GM12878 (cell line): Measurements from ENCODE around the gene FGB. TPM values are rescaled to one million over a fixed set of nuclear protein-coding genes. Genes with fewer than 3 reads are reported as not detected.

Experiments
- ATAC-seq: fragments of 200-7000 bp; cut with Tn5 transposase; 3 replicates; pipeline ENCODE4 v1.9.1; 2020; ENCODE audit warnings: mild to moderate bottlenecking, moderate library complexity
- BruUV-seq: library from RNA; stranded (reverse); fragments of 400-500 nt; replicated peaks from 2 replicates; lab custom pipeline; 2021; lab: Mats Ljungman, UMichigan
- CTCF ChIA-PET: fragments of 300-600 bp; sonication (Branson Sonifier 250); formaldehyde crosslinking; extraction: SDS; loops from one replicate; lab custom pipeline; 2021; ENCODE audit warnings: inconsistent platforms; lab: Yijun Ruan, JAX
- POLR2A ChIA-PET: fragments of 350-600 bp; formaldehyde crosslinking; extraction: SDS; loops from one replicate; lab custom pipeline; 2021; ENCODE audit warnings: inconsistent platforms; lab: Charles Lee
- RAD21 ChIA-PET: fragments of 300-600 bp; sonication (Branson Sonifier 250); formaldehyde crosslinking; loops from one replicate; lab custom pipeline; 2023; ENCODE audit warnings: antibody characterized with exemption; ENCODE audit not compliant: unreplicated experiment; lab: Charles Lee
- SMC1A ChIA-PET: fragments of 300-600 bp; sonication (Branson Sonifier 250); formaldehyde crosslinking; loops from one replicate; lab custom pipeline; 2023; ENCODE audit not compliant: unreplicated experiment, uncharacterized antibody; lab: Charles Lee
- DNase-seq: peaks from one replicate; pipeline ENCODE4 v3.0.0-alpha.2; 2011; ENCODE audit warnings: low read depth, low spot score
- FAIRE-seq: peaks from 3 replicates; lab custom pipeline; 2011; peaks lifted over from hg19 to GRCh38; lab: Jason Lieb, UNC
- H2AFZ ChIP-seq: 2 replicates; pipeline ENCODE4 v1.6.0; 2011; ENCODE audit warnings: low read depth, low read length, control low read depth; ENCODE audit not compliant: control insufficient read depth
- H3K27ac ChIP-seq: 2 replicates; pipeline ENCODE4 v1.5.1; 2011; ENCODE audit warnings: control low read depth; ENCODE audit not compliant: control insufficient read depth, insufficient read depth
- H3K27me3 ChIP-seq, 2 experiments: replicated peaks in 1 of 2; 2 replicates each; pipeline versions ENCODE4 v1.6.0 to v1.6.1; 2011; ENCODE audit warnings: low read length in 1 of 2; ENCODE audit not compliant: control insufficient read depth in 2 of 2, insufficient read depth in 2 of 2
- H3K36me3 ChIP-seq, 2 experiments: 2 replicates each; pipeline ENCODE4 v1.5.1; 2011; ENCODE audit warnings: low read length in 1 of 2; ENCODE audit not compliant: control insufficient read depth in 2 of 2, insufficient read depth in 2 of 2
- H3K4me1 ChIP-seq: 2 replicates; pipeline ENCODE4 v1.6.1; 2011; ENCODE audit warnings: mild to moderate bottlenecking, low read length, moderate library complexity, mixed read lengths; ENCODE audit not compliant: control insufficient read depth, insufficient read depth
- H3K4me2 ChIP-seq: 2 replicates; pipeline ENCODE4 v1.6.0; 2011; ENCODE audit warnings: control low read depth; ENCODE audit not compliant: control insufficient read depth, insufficient read depth
- H3K4me3 ChIP-seq: fragments of 200-600 bp; sonication (generic); 2 replicates; pipeline ENCODE4 v1.5.1; 2016
- H3K79me2 ChIP-seq: 2 replicates; pipeline ENCODE4 v1.6.0; 2011; ENCODE audit warnings: low read length; ENCODE audit not compliant: control insufficient read depth, insufficient read depth
- H3K9ac ChIP-seq: 2 replicates; pipeline ENCODE4 v1.8.0; 2011; ENCODE audit warnings: low read length, control low read depth, mixed read lengths; ENCODE audit not compliant: control insufficient read depth, insufficient read depth
- H3K9me3 ChIP-seq: replicated peaks from 3 replicates; pipeline ENCODE4 v1.5.1; 2011; ENCODE audit warnings: mild to moderate bottlenecking, low read length; ENCODE audit not compliant: control insufficient read depth, insufficient read depth
- H4K20me1 ChIP-seq: 2 replicates; pipeline ENCODE4 v1.6.0; 2011; ENCODE audit not compliant: control insufficient read depth, insufficient read depth
- BCL11A ChIP-seq: IDR thresholded peaks from 2 replicates; pipeline ENCODE4 v1.6.1; 2011; ENCODE audit warnings: low read depth, low read length
- NFYB ChIP-seq: IDR thresholded peaks from 2 replicates; pipeline ENCODE4 v1.6.1; 2011; ENCODE audit warnings: low read depth, mild to moderate bottlenecking, low read length, improper control_type of control experiment, moderate library complexity; ENCODE audit not compliant: insufficient read depth
- PBX3 ChIP-seq: IDR thresholded peaks from 2 replicates; pipeline ENCODE4 v1.6.1; 2011; ENCODE audit warnings: mild to moderate bottlenecking, low read depth, low read length, moderate library complexity; ENCODE audit not compliant: insufficient replicate concordance
- RAD21 ChIP-seq: IDR thresholded peaks from 2 replicates; pipeline ENCODE4 v1.6.1; 2011; ENCODE audit warnings: mild to moderate bottlenecking, low read depth, low read length, moderate library complexity; ENCODE audit not compliant: insufficient read depth
- RAD51 ChIP-seq: fragments of 450-650 bp; IDR thresholded peaks from 2 replicates; pipeline ENCODE4 v1.6.1; 2016; ENCODE audit warnings: moderate library complexity, mild to moderate bottlenecking, inconsistent platforms
- ZNF207 ChIP-seq: fragments of 450-650 bp; IDR thresholded peaks from 2 replicates; pipeline ENCODE4 v1.6.1; 2014; ENCODE audit warnings: antibody characterized with exemption, mild to moderate bottlenecking, borderline replicate concordance
- WGBS: methylation state at CpG from one replicate; pipeline ENCODE4 v1.1.6; 2016; ENCODE audit warnings: low lambda C conversion rate; ENCODE audit not compliant: insufficient replicate concordance, insufficient coverage; ENCODE audit errors: missing lambda C conversion rate; 5-methylcytosine and 5-hydroxymethylcytosine counted together
- in situ Hi-C: fragments of 300-500 bp; cut with MboI; formaldehyde crosslinking; loops from 9 replicates; pipeline ENCODE4 v1.14.3; 2018; ENCODE audit warnings: mixed read lengths
- intact Hi-C: fragments of 100-400 bp; cut with micrococcal nuclease; formaldehyde crosslinking; loops from one replicate; pipeline ENCODE4 v1.14.2; 2022; ENCODE audit not compliant: unreplicated experiment
- polyA plus RNA-seq, 11 experiments: library from polyadenylated mRNA; depleted of rRNA in 4 of 11; unstranded in 6 of 11; stranded (reverse) in 5 of 11; fragments of >200 nt; fragmentation: Nextera tagmentation in 4 of 11; fragmentation: Illumina TruSeq in 1 of 11; extraction: Ambion mirVana in 4 of 11; extraction: Trizol in 1 of 11; gene quantifications; 1 replicate in 1 of 11; 2 replicates in 10 of 11; pipeline versions ENCODE4 v1.2.1 to v1.2.3, GENCODE V29; 2011 to 2016; ENCODE audit warnings: inconsistent platforms in 2 of 11, missing spikeins in 2 of 11, low read depth in 1 of 11
- total RNA-seq, 4 experiments: library from RNA; depleted of rRNA in 3 of 4; stranded (reverse); fragments of >200 nt in 3 of 4; fragmentation: Illumina TruSeq in 1 of 4; extraction: Trizol in 1 of 4; gene quantifications; 2 replicates each; pipeline versions ENCODE4 v1.2.1 to v1.2.3, GENCODE V29; 2013 to 2021
- TF ChIP-seq, protein P1 (sequence below): IDR thresholded peaks from 2 replicates; pipeline ENCODE4 v1.6.1; 2011; ENCODE audit warnings: borderline replicate concordance, low read depth, mild to moderate bottlenecking, moderate library complexity, low read length; ENCODE audit not compliant: insufficient read depth, poor library complexity, severe bottlenecking

The FGB gene
- total and polyA plus RNA-seq, 10 of the 15 experiments (the other 5 are each of a cell fraction or from before 2014, with no cell fraction given): 0.04 to 2.7 TPM; not detected in 8

DNA sequence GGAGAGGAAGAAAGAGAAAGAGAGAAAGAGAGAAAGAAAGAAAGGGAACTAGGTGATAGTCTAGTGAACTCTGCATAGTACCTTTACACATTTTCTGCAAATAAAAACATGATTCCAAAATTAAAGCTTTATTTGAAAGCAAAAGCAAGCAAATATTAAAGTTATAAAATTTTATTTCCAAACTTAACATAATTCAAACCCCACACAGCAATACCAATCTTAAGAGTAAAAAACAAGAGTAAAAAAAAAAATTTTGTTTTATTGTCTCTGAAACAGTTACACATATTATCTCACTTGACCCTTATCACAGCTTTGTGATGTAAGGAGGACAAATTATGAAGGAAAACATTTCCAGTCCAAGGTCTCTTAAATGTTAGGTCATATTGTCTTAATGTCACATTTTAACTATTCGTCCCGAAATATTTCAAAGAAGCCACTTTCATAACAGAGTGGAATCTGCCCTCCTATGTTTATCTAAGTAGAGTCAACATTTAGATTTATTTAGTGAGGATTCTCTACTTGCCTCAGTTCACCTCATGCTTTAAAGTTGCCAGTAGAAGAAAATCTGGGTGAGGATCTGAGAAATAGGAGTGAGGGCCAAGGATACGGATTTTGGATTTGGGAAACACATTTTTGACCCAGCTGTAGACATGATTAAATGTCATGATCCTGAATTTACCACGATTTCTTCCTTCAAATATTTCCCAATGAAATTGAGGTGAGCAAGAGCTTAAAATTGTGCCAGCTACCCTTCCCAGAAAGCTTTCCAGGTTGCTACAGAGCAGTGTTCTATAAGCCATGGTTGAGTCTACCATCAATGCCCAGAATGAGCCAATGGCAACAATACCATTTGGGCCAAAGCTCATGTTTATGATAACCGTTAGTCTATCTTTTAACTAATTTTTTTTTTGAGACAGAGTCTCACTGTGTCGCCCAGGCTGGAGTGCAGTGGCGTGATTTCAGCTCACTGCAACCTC lies 35.3 kb downstream of the FGB start:
- no peaks in the 10 kb centered on the region for H3K79me2 ChIP-seq
- no peak overlapping the region for H3K27ac ChIP-seq
- H3K36me3 ChIP-seq: no peaks in the 10 kb centered on the region
- no peak for ATAC-seq
- no peak overlapping the region for H3K9ac ChIP-seq
- TF ChIP-seq RAD51: no peak
- no peak for TF ChIP-seq ZNF207
- TF ChIP-seq BCL11A: no peak
- TF ChIP-seq, protein P1, sequence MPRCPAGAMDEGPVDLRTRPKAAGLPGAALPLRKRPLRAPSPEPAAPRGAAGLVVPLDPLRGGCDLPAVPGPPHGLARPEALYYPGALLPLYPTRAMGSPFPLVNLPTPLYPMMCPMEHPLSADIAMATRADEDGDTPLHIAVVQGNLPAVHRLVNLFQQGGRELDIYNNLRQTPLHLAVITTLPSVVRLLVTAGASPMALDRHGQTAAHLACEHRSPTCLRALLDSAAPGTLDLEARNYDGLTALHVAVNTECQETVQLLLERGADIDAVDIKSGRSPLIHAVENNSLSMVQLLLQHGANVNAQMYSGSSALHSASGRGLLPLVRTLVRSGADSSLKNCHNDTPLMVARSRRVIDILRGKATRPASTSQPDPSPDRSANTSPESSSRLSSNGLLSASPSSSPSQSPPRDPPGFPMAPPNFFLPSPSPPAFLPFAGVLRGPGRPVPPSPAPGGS: no peak
- no peak for TF ChIP-seq NFYB
- TF ChIP-seq PBX3: no peak
- TF ChIP-seq RAD21: no peak
- H3K4me3 ChIP-seq: no peak overlapping the region
- no peaks in the 10 kb centered on the region for H3K4me1 ChIP-seq
- no peak overlapping the region for H3K4me2 ChIP-seq
- no TSS peak for BruUV-seq
- no peaks in the 10 kb centered on the region for H4K20me1 ChIP-seq
- POLR2A ChIA-PET: no interaction called here
- no peak for DNase-seq
- in situ Hi-C loops: no loop called here
- intact Hi-C loops: no loop called here
- no peak overlapping the region for H2AFZ ChIP-seq
- FAIRE-seq: no peak
- CTCF ChIA-PET: interaction anchor here (0.6 to 1.1 kb wide), 2 partner anchors 21 to 39 kb away, joined by 4 to 5 read pairs; no protein-coding TSS in a partner anchor
- 33% methylated on average over 7 of the region's 7 CpGs for WGBS
- SMC1A ChIA-PET: interaction anchor here (1.1 to 1.3 kb wide), 2 partner anchors 12 to 39 kb away, joined by 3 to 4 read pairs; no protein-coding TSS in a partner anchor
- H3K9me3 ChIP-seq: no peaks in the 10 kb centered on the region
- RAD21 ChIA-PET: no interaction called here
- H3K27me3 ChIP-seq: no peaks in the 10 kb centered on the region
